ENCODE measurements around the gene ITGA1.
"Not testable (repeated sequence)": the region's sequence is repeated elsewhere in the genome, so short reads cannot be mapped to it uniquely, and the experiment has no call there.

Gene ITGA1

DNA sequence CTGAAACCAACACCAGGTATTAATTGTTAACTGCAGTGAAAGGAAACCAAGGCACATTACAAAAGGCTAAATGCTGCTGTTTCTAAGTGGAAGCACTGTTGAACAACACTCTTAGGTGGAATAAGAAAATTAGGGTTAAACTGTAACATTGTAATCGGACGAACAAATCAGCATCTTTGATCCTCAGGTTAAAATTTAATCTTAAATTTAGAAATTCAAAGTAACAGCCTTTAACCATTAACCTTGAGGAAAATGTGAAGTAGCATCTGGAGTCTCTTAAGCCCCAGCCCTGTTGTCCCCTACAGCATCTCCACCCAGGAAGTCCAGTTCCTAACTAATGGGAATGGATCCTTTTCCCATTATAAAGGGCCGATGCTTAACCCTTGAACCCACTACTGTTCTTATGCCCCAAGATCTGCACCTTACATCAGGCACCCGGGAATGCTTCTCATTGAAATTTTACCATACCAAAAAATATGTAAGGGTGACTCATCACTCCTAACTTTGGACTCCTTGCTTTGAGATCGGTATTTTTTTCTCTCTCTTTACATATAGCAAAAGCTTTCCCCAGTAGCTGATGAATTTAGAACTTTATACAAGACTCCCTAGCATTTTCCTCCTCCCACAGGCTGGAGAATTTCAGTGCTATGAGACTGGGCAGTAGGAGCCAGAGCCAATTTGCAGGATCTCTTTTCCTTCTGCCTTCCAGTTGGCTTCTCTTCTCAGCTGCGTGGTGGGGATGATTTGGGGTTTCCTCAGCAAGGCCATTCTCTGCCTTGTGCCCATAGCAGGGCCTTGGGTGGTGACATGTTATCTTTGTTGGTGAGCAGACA, 169.4 kb downstream of the ITGA1 start:
- no peak for DNase-seq (ENCODE audit: low read depth)

DNA sequence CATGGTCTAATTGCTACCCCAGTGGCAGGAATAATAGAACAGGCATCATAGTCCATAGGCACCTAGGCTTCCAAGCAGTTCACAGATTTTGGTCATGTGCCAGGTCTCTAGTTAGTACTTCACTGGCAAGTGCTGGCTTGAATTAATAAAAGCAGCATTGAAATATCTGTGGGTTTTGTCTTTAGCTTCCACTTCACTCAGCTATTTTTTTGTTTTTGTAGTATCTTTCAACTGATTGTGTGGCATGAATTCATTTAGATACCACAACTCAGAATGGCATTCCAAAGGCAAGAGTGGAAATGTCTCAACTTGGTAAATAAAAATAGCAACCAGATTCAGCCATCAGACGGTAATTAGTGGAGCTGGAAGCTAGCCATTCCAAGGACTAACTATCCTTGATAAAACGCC, 173.6 kb downstream of the ITGA1 start:
- no peak for DNase-seq (ENCODE audit: low read depth)

DNA sequence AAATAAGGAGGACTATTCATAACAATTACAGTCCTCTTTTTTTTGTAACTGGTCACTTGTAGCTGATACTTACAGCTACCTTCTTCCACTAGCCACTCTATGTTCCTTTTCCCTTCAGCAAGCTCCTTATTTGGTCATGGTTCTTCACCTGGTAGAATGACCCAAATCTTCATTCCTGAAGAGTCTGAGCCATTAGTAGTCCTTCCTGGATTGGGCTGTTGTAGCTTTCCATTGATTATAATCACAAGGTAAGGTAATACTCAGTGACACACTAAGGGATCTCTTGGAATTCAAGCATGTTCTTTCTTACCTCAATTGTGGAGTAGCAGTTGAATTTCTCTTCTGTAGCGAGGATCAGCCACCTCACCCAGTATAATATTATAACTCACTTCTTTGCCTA, 175.9 kb downstream of the ITGA1 start:
- no peak for DNase-seq (ENCODE audit: low read depth)

DNA sequence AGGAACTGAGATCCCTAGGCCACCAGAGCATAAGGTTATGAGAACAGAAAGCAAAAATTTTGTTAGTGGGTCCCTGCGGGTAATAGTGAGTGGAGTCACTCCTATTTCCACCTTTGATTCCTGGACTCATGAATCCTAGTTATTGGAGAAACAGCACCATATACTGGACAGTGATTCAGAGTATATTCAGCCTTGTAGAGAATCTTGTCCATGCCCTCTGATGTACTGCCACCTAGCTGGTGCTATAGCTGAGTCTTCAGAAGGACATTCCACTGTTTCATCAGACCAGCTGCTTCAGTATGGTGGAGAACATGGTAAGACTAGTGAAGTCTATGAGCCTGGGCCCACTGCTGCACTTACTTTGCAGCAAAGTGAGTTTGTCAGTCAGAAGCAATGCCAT, 176.4 kb downstream of the ITGA1 start:
- no peak for DNase-seq (ENCODE audit: low read depth)

DNA sequence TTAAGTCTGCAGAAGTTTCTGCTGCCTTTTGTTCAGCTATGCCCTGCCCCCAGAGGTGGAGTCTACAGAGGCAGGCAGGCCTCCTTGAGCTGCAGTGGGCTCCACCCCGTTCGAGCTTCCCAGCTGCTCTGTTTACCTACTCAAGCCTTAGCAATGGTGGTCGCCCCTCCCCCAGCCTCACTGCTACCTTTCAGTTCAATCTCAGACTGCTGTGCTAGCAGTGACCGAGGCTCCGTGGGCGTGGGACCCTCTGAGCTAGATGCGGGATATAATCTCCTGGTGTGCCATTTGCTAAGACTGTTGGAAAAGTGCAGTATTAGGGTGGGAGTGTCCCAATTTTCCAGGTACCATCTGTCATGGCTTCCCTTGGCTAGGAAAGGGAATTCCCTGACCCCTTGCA, 188.4 kb downstream of the ITGA1 start:
- not testable (repeated sequence) for DNase-seq (ENCODE audit: low read depth)

DNA sequence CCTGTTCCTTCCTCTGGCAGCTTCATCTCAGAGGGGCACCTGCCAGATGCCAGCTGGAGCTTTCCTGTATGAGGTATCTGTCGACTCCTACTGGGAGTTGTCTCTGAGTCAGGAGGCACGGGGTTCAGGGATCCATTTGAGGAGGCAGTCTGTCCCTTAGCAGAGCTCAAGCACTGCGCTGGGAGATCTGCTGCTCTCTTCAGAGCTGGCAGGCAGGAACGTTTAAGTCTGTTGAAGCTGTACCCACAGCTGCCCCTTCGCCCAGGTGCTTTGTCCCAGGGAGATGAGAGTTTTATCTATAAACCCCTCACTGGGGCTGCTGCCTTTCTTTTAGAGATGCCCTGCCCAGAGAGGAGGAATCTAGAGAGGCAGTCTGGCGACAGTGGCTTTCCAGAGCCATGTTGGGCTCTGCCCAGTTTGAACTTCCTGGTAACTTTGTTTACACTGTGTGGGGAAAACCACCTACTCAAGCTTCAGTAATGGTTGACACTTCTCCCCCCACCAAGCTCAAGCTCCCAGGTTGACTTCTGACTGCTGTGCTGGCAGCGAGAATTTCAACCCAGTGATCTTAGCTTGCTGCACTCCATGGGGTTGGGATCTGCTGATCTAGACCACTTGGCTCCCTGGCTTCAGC, 189.7 kb downstream of the ITGA1 start:
- no peak for DNase-seq (ENCODE audit: low read depth)

DNA sequence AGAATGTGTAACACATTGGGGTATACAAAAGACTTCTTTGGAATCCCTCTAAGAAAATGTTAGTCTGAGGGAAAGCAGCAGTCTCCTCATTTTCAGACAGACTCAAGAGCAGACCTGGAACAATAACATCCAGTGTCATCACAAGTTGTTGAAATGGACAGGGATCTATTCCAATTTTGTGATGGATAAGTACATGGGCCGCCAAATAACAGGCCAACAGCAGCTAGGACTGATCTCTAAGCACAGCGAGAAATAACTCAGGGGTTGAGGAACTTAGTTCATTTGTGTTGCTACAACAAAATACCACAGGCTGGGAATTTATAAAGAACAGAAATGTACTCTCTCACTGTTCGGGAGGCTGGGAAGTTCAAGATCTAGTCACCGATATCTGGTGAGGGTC, 193.8 kb downstream of the ITGA1 start:
- DNase-seq (ENCODE audit: low read depth) = no peak

DNA sequence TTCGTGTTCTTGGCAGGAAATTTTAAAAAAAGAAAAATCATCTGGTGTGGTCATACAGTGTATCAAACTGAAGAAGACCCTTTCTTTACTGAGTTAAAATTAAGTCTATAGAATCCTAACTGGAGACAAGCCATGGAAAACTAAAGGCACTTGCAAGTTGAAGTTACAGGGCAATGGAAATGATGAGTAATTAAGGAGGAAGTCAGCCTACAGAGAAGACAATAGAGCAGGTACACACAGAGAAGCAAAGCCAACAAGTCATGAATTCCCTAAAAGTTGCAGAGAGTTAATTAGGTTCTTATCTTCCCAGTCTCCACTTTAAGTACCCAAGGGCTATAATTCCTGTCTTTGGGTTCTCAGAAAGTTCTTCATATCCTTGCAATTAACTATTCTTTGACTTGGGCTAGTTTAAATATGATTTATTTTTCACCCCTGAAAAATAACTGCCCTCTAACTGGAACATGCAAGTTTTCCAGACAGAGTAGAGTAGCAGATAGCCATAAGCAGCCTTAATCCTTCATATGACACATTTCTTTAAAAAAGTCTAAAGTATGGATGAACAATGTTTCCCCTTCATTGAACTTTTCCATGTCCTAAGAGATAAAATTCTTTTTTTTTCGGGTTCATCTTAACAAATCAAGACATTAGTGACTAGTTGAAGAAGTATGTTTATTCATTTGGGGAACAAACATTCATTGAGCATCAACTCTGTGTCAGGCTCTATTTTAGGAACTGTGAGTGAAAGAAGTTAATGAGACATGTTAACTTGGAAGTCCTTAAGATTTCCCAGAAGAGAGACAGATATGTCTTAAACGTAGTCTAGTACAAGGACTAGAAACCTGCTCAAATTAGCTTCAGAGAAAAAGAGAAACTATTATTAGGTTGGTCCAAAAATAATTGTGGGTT, 196.3 kb downstream of the ITGA1 start:
- DNase-seq (ENCODE audit: low read depth) = no peak

DNA sequence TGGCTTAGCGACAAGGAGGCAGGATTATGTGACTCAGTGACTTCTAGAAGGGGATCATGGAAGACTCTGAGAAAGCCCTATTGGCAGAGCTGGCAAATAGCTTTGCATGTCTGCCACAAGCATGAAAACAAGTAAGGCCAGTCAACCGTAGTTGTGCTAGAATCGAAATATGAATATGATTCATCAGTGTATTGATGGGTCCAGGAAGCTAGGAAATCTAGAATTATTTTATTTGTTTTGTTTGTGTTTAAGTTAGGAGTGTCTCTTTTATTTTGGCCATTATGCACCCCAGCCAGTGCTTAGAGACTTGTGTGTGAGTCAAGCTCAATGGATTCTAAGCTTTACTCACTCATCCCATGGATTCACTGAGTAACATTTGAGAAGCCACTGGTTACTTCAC, 197.6 kb downstream of the ITGA1 start:
- no peak for DNase-seq (ENCODE audit: low read depth)

DNA sequence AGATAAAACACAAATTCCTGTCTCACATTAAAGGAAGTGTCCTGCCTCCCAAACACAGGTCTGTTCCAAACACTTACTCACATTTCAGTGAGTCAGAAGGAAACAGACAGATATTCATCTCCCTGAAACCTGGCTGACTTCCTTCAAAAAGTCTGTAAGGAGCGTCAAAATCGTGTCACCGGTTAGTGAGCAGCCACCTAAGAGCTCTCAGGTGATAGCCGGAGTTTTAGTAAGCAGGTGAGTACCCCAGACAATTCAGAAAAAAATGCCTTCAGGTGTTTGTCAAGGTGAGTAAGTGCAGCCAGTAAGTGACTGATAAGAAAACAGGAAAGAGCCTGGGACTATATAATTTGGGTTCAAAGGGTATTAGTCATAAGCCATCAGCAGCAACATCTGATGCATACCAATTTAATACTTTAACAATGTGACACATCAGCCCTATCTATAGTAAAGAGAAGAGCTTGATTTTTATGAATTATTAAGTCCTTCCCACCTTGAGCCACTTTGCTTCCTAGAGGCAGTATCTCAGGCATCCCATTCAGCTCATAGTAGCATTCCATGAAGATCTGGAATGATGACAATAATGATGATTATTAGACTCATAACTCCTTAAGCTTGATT, 200.1 kb downstream of the ITGA1 start:
- no peak for DNase-seq (ENCODE audit: low read depth)

DNA sequence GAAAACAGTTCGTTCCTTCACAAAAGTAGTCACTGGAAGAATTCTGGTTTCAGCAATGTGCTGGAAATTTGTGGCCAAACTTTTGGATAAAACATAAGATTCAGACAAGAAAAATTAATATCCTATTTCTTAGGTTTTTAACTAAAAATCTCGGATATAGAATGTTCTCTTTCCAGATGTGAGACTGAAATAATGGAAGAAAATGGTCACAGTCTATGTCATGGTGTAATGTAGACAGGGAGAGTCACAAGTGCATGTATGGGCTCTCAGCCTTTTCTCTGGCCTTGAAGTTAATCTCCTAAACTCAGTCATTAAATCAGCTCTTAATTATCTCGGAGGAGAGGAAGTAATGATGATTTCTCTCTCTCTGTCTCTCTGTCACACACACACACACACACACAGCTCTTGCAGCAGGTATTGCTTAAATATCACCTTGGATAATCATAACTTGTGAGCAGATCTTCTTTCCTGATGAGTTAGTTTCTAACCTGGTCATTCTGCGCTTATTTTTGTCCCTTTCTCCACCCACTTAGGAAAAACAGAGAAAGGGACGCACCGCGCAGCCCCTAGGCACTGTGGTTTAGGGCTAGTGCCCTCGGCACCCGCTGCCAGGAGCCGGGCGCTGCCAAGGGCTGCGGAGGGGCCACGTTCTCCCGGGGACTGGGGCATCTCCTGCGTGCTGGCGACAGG, 200.8 kb downstream of the ITGA1 start:
- no peak for DNase-seq (ENCODE audit: low read depth)

DNA sequence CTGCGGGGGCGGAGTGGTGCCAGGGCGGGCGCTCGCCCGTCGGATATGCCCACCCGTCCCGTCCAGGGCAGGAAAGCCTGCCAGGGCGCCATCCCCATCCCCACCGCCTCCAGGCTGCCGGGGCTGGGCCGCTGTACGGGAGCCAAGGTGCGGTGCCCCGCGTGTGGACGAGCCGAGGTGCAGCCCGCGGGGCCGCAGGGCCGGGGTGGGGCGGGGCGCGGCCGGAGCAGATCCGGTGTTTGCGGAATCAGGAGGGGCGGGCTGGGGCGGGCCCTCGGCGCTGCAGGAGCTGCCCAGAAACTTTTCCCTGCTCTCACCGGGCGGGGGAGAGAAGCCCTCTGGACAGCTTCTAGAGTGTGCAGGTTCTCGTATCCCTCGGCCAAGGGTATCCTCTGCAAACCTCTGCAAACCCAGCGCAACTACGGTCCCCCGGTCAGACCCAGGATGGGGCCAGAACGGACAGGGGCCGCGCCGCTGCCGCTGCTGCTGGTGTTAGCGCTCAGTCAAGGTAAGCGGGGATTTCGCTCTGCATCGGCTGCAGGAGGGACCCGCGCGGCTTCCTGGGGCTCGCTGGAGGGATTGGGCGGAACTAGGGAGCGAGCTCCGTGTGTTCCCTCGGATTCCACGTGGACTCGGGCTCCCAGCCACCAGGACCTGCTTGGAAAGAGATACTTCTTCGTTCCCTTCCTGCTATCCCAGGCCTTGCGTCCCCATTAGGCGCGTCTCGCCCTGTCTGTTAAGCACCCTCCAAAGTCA, 201.5 kb downstream of the ITGA1 start, which contains the start of gene ITGA2:
Gene ITGA2, plus strand, starts transcription at position 328 of the 756 bp plus-strand sequence. Its CDS starts 117 bp downstream, at position 445.
- DNase-seq (ENCODE audit: low read depth) = no peak

DNA sequence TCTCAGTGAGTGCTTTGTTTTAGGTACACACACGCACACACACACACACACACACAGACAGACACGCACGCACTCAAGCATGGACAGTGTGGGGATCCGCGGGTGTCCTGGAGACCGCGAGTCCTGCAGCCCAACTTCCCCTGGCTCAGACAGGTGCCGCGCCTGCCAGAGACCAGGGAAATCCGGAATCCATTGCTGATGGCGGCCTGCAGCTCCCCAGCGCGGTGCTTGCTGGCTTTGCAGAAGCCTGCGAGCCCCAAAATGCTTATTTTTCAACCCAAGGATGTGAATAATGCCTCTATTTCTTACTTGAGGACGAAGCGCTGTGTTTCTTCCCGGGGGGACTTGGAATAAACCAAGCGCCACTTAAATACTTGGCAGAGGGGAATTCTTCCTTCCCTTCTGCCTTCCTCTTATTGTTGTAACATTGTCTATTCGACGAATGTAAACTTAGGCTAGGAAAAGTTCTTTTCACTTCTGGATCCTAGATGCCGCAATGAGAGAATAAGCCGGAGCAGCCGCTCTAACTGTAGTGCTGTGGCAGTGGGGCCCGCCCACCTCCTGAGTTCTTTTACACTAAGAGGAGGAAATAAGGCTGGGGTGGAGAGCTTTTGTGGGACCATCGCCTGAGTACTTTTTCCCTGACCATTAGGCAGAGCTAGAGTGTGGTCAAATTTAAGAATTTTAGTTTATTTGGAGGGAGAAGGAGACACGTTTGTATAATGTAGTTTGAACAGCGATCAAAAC, 202.2 kb downstream of the ITGA1 start:
- no peak for DNase-seq (ENCODE audit: low read depth)

DNA sequence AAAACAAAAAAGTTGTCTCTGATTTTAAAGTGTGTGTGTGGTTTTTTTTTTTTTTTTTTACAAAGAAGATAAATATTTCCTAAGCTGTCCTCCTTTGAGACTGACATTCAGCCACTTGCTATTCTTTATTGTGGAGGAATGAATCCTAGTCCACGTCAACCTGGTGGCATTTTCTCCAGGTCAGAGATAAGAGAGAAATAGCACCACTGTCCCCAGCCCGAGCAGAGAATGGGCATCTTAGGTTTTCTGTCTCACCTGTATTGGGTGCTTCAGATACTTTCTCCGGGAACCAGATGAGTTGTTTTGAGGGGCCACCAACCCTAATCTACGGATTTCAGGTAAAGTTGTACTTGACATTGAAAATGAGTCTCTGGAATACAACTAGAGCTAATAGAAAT, 202.8 kb downstream of the ITGA1 start:
- DNase-seq (ENCODE audit: low read depth) = no peak

DNA sequence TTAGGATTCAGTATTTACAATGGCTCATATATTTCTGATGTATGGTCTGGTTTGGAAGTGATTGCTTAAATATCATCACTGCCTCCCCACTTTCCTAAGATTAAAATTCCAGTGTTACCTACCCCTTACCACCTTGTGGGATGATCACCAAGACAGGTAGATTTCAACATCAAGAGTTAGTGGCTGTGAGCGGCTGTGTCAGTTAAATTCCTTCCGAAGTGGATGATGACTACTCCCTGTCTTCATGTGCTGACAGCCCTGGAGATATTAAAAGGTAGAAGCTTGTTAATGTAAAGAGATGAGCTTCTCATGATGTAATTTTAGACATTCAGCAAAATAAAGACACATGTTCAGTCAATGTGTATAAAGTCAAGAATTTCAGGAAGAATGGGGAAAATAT, 205.7 kb downstream of the ITGA1 start:
- DNase-seq (ENCODE audit: low read depth) = no peak

DNA sequence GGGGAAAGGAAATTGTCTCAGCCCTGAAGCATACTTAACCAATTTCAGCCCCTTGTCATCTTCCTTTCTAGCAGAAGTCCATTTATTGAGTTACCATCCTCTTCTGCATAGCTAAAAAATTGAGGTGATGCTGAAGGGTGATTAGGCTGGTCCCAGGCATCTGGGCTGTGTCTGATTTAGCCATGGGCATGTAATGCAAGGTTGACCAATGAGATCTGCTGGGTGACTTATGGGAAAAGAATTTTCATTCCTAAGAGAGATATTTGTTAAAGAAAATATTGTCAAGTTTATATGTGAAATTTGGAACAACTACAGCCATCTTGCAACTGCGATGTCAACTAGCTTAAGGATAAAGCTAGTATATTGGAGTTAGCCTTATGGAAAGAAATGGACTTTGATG, 206.6 kb downstream of the ITGA1 start:
- DNase-seq (ENCODE audit: low read depth) = no peak

DNA sequence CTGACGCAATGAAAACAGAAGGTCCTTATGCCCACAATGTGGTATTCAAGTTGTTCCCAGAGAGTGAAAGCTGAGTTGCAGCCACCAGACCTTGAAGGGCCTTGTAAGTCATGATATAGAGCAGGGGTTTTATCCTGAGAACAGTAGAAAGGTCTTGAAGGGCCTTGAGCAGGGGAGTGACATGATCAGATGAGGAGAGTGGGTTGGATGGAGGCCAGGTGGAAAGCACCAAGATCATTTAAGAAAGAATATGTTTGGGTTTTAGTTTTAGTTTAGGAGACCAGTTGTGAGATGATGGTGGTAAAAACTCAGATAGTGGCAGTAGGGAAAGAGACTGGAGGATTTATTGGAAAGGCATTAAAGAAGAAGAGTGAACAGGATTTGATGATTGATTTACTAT, 207.4 kb downstream of the ITGA1 start:
- DNase-seq (ENCODE audit: low read depth) = no peak

DNA sequence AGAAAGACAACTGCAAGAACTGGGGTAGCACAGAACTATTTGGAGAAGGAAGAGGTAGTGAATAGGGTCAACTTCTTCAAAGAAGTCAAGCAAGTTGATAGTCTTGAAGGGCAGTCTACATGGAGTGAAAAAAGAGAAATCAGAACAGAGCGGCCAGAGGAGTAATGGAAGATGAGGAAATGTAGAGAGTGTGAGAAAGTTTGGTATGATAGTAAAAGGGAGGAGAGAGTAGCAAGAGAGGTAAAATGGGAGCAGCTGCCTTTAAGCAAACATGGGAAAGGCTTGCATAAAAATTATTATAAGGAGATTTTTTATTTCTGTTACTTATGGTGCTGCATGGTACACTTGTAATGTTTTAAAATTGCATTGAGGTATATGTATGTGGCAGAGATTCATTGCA, 208.2 kb downstream of the ITGA1 start:
- DNase-seq (ENCODE audit: low read depth) = no peak

DNA sequence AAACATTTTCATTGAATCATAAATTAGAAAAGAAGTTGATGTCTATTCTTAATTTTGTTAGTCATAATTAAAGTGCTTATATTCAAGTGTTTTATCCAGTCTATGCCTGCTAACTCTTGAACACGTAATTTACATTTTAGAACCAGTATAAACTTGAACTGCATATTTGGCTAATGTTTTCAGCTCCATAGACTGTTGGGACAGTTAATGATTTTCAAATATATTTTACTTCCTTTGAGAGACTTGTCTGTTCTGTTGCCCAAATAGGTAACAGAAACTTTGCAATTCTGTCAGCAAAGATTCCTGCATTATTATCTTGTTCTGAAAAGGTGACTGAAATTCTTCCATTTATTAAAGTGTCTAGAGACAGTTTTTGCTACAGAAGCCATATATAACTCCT, 209.3 kb downstream of the ITGA1 start:
- no peak for DNase-seq (ENCODE audit: low read depth)

DNA sequence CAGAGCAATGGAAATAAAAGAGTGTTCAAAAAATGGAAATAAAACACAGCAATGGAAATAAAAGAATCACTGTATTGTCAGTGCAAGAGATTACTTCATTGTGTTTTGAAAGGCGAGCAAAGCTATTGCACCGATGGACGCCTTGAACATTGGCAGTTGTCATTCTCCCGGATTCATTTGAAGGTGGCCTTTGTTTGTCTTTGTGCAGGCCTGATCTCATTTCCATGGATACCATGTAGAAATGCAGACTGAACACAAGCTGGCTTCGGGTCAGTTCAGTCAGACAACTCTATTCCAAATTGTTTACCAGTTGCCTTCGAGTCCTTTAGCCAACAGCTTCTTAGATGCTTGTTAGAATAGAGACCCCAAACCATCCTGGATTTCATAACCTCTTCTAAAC, 209.7 kb downstream of the ITGA1 start:
- no peak for DNase-seq (ENCODE audit: low read depth)

All from fibroblast of the conjunctiva (primary cell).